Islet of Langerhans (tissue), 1 donor: ENCODE data around the gene FIG4.
"Not testable (repeated sequence)": the region's sequence is repeated elsewhere in the genome, so short reads cannot be mapped to it uniquely, and the experiment has no call there.

Source experiments
- FAIRE-seq: peaks from one replicate; lab custom pipeline; 2011; peaks lifted over from hg19 to GRCh38; lab: Jason Lieb, UNC

The FIG4 gene

GRCh38 chr6:109799129-109799528, 108.0 kb downstream of the FIG4 start:
- no peak for FAIRE-seq

DNA sequence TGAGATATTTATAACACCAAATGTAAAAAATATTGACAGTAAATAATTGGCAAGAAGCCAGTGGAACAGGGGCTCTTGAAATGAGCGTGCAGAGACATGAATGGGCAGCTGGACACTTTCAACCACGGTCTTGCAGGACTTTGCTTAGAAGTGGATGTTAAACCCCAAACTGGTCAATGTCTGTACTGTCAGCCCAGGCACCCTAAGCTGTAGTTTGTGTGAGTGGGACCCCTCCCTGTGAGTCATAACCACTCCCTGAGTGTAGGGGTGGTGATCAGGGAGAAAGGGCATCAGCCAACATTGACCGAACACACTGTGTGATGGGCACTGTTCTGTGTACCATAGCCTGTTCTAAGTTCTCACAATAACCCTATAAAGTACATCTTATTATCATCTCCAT, 108.6 kb downstream of the FIG4 start:
- FAIRE-seq = no peak

- no peak for FAIRE-seq
These were observed 109.7 kb downstream of the FIG4 start for GRCh38 chr6:109800771-109801170.

DNA sequence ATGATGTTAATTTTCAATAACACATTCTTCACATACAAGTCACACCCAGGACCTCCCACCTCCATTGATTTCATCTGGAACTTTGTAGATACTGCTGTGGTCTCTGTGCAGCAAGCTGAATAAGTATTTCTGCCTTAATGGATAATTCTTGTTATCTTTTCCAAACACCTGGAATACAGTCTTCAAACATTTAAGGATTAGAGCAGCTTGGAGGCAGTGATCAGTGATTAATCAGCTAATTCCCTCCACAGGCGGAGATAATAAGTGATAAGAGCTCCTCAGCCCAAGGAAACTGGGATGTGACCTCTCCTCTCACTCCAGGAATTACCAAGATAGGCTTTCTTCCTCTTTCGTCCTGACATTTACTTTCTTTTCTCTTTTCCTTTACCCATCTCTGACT, 110.7 kb downstream of the FIG4 start:
- FAIRE-seq = no peak

DNA sequence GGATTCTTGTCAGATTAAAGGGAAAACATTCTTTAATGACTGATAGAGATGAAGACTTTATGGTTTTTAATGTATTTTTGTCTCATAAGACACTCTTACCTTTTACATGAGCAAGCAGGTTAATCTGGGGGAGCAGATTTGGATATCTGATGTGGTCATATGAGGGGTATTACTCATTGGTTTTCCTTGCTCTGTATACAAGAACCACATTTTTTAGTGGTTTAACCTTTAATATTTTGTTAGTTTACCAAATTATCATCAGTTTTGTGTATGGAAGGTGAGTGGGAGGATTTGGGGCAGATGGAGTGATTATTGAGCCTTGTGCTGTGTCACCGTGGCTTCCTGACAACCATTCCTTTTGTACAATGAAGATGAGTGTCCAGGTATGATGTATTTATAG, 112.9 kb downstream of the FIG4 start:
- no peak for FAIRE-seq

DNA sequence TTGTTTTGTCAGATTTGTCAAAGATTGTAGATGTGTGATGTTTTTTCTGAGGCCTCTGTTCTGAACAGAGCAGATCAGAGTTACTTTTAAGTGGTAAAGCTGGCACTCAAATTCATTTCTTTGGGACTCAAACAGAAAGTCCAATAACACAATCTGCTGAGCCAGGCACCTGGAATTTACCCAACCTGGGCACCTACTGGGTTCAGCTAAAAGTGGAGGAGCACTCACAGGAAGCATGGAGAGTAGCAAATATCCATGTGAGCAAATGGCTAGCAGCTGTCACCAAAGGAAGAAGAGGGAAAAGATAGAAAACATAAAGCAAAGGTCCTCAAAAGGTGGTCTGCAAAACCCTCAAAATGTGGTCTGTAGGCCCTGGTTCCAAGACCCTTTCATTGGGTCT, 116.8 kb downstream of the FIG4 start:
- FAIRE-seq = no peak

- FAIRE-seq = peak; percentile 21
These were observed 117.7 kb downstream of the FIG4 start for GRCh38 chr6:109808837-109809236.

GRCh38 chr6:109815054-109815453, 124.0 kb downstream of the FIG4 start:
- no peak for FAIRE-seq

DNA sequence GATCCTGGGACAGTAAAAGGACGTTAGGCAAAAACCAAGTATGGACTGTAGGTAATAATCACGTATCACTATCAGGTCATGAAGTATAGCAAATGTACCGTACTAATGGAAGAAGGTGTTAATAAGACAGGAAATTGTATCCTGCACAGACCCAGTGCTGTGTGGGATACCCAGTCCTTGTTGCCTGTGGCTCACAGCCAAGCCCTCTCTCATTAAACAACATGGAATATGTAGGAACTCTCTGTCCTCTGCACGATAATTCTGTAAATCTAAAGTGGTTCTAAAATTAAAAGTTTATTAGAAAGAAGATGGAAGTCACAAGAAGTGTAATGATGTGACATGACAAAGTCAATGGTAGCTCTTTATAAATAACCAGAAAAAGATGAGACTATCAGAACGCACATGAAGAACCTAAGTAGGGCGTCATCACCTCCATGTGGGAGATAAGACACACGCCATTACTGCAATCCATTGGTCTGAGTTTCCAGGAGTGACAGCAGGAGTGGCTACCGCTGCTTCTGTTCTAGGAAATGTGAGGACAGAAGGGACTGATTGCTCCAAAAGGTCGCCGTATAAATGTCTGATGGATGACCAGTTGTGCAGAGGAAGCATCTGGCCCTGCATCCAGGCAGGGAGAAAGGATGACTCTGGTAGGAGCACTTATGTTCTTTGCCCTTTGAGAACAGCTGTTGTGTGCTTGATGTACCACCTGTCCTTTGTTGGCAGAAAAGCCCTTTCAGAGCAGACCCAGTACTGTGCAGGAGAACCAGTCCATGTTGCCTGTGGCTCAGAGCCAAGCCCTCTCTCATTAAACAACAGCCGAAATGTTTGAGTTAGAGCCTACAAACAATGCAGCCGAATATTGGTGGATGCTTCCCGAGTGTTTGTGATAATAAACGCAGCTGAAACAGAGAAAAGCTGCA, 125.6 kb downstream of the FIG4 start:
- FAIRE-seq = peak; percentile 92

- FAIRE-seq = no peak
These were observed 129.7 kb downstream of the FIG4 start for GRCh38 chr6:109820706-109821350.

- FAIRE-seq = no peak
These were observed 130.3 kb downstream of the FIG4 start for GRCh38 chr6:109821428-109821827.

DNA sequence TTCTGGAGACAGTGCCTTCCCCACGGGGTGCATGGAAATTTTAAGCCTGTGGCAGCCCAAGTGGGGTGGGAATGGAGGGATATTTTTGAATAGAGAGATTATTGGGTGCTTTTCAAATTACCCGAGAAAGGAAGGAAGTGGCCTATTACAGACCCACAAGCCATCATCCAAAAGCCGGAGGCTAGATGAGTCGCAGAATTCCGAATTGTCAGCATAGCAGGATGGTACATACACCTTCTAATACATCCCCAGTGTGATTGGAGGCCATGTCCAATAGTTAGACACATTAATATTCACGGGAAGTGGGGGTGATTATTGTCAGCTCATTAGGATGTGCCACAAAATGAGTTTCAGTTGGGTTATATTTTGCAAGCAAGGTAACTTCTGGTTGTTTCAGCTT, 133.0 kb downstream of the FIG4 start:
- FAIRE-seq = no peak

- no peak for FAIRE-seq
These were observed 135.5 kb downstream of the FIG4 start for GRCh38 chr6:109826551-109826950.

- not testable (repeated sequence) for FAIRE-seq
These were observed 140.3 kb downstream of the FIG4 start for GRCh38 chr6:109831352-109831751.

DNA sequence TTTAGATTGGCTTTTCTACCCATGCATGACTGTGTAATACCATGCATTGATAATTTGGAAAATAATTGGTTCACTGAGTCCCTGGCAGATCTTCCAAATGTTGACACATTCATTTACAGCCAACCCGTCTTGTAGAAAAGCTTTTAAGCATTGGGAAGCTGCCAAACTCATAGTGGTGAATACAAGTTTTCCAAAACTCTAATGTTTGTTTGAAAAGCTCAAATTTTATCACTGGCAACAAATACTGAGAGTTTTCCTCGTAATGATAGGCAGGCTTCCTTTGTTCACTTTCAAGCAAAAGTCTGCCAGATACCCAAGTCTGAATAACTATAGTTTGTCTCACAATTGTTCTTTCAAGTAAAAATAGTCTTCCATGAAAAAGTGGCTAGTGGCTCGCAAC, 143.0 kb downstream of the FIG4 start:
- peak; percentile 75 for FAIRE-seq

- FAIRE-seq = peak; percentile 36
These were observed 143.7 kb downstream of the FIG4 start for GRCh38 chr6:109834595-109835437.

DNA sequence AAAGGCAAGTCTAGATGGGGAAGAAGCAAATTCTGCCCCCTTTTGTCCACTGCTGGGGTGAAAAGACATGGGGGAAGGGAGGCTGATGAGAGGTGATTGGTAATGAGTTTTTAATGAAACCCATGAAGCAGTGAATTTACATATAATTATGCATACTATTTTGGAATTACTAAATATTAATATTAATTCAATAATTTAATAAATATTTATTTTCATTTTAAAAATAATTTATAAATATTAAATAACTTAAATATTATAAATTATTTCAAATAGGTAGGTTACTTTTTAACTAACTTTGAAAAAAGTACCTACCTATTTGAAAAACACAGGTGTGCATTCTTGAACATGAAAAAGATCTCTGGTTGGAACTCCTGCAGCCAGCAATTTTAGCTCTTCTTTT, 148.9 kb downstream of the FIG4 start:
- no peak for FAIRE-seq

GRCh38 chr6:109840796-109841195, 149.7 kb downstream of the FIG4 start:
- no peak for FAIRE-seq

DNA sequence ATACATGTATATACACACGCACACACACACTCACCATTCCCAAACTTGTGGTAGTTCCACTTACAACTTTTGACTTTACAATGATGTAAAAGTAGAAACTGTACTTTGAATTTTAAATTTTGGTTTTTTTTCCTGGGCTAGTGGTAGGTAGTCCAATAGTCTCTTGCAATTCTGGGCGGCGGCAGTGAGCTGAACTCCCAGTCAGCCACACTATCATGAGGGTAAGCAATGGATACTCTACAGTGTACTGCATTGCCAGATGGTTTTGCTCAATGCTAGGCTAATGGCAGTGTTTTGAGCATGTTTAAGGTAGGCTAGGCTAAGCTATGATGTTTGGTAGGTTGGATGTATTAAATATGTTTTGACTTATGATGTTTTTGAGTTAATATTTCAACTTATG, 150.8 kb downstream of the FIG4 start:
- no peak for FAIRE-seq

DNA sequence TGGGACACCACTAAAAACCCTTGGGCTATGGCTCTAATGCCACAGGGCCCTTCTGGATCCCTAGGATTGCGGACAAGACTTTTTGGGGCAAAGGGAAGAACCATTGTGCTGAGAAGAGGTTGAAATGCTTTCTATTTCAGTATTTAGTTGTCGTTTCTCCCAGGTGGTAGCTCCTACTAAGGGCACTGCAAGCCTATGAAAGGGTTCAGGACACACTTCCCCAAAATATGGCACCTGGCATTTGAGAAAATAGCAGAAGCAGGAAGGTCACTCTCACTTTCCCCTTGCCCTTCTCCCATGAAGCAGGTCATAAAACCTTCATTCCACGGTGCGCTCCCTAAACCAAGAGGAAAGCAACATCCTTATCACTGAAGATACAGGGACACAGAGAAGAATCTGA, 161.6 kb downstream of the FIG4 start:
- FAIRE-seq = no peak

DNA sequence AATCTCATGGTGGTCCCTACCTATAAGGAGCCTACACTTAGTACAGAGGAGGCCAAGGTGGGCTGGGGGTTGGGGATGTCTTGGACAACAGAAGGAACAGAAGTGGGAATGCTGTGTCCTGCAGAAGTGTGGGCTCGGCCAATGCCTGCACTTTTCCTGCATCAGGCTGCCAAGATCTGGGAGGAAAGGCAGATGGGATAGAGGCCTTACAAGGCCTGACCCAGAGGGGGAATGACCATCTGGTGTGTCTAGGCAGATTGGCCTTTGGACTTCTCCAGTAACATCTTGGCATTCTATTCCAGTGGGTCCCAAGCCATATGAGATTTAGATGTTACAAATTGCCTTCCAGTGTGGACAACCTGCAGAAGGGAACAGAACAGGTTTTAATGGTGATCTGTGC, 162.3 kb downstream of the FIG4 start:
- no peak for FAIRE-seq

GRCh38 chr6:109853951-109854350, 162.9 kb downstream of the FIG4 start:
- FAIRE-seq = no peak
